ENCODE results near the gene NLRP6. TPM values are rescaled to one million over a fixed set of nuclear protein-coding genes. Genes with fewer than 3 reads are reported as not detected.

NLRP6 gene
- polyA plus RNA-seq, 1 of the 3 experiments (the other 2 are of a cell fraction), result not detected

- no peak overlapping the region for H3K4me3 ChIP-seq (ENCODE audit: low read depth in 2 of 2, low read length in 1 of 2)
- no peaks in the 10 kb centered on the region for H3F3A ChIP-seq (replicated peaks; ENCODE audit: insufficient read depth)
- ChIA-PET POLR2A (no interaction called here), CTCF (interaction anchor here (1.0 kb wide), 1 partner anchor 11 kb away, joined by 4 read pairs; no protein-coding TSS in a partner anchor)
- no peaks in the 10 kb centered on the region for H3K9me2 ChIP-seq
- no peaks in the 10 kb centered on the region for H4K20me1 ChIP-seq (ENCODE audit: insufficient read depth)
- no peak for TF ChIP-seq GATA2 (CRISPR knock-in tag; IDR thresholded peaks at IDR 0.05)
- TF ChIP-seq SIN3A (IDR thresholded peaks at IDR 0.05; ENCODE audit: borderline replicate concordance, low read depth, low read length), result no peak
- DNase-seq, result no peak
- no peaks in the 10 kb centered on the region for H3K9me3 ChIP-seq
- no peaks in the 10 kb centered on the region for H3K36me3 ChIP-seq (replicated peaks in 1 of 2; ENCODE audit: control insufficient read depth in 1 of 2, insufficient read depth in 2 of 2, low read length in 1 of 2)
- no peak overlapping the region for H3K27ac ChIP-seq (ENCODE audit: low read depth in 2 of 2, low read length in 1 of 2)
- H3K4me2 ChIP-seq, result no peak overlapping the region
- no peaks in the 10 kb centered on the region; a peak in 1 of 4 replicates for H3K4me1 ChIP-seq (ENCODE audit: control insufficient read depth in 1 of 2, insufficient read depth in 2 of 2, low read depth in 1 of 2, low read length in 1 of 2)
- H3K27me3 ChIP-seq (ENCODE audit: insufficient read depth), result no peaks in the 10 kb centered on the region
- H2AFZ ChIP-seq (ENCODE audit: low read depth), result no peak overlapping the region
- H3K79me2 ChIP-seq (ENCODE audit: insufficient read depth), result no peaks in the 10 kb centered on the region
- 90% methylated on average over 6 of the region's 16 CpGs for WGBS (ENCODE audit: low lambda C conversion rate)
- no peak overlapping the region for H3K9ac ChIP-seq
These were observed 16.6 kb downstream of the NLRP6 start for GRCh38 chr11:294780-295179.

GRCh38 chr11:295351-296170 lies 17.4 kb downstream of the NLRP6 start:
- POLR2A ChIA-PET, result interaction anchor here (0.7 kb wide), 1 partner anchor 8 kb away, joined by 3 read pairs; no protein-coding TSS in a partner anchor
- no peaks in the 10 kb centered on the region for H3K9me3 ChIP-seq
- TF ChIP-seq, protein P1, sequence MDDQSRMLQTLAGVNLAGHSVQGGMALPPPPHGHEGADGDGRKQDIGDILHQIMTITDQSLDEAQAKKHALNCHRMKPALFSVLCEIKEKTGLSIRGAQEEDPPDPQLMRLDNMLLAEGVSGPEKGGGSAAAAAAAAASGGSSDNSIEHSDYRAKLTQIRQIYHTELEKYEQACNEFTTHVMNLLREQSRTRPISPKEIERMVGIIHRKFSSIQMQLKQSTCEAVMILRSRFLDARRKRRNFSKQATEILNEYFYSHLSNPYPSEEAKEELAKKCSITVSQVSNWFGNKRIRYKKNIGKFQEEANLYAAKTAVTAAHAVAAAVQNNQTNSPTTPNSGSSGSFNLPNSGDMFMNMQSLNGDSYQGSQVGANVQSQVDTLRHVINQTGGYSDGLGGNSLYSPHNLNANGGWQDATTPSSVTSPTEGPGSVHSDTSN (IDR thresholded peaks at IDR 0.05), result no peak
- TF ChIP-seq FOSL2 (IDR thresholded peaks at IDR 0.05; ENCODE audit: borderline replicate concordance, low read depth), result no peak
- no peak for TF ChIP-seq TCF12 (IDR thresholded peaks at IDR 0.05)
- TF ChIP-seq NRF1 (IDR thresholded peaks at IDR 0.05; ENCODE audit: low read depth, low read length), result no peak
- TF ChIP-seq GABPA (IDR thresholded peaks at IDR 0.05; ENCODE audit: low read depth), result no peak
- TF ChIP-seq MEF2A (IDR thresholded peaks at IDR 0.05; ENCODE audit: borderline replicate concordance, low read depth), result no peak
- no peak for TF ChIP-seq RCOR1 (IDR thresholded peaks at IDR 0.05; ENCODE audit: low read length)
- TF ChIP-seq RXRA (IDR thresholded peaks at IDR 0.05; ENCODE audit: borderline replicate concordance, low read depth), result no peak
- TF ChIP-seq EP300 (IDR thresholded peaks at IDR 0.05; ENCODE audit: borderline replicate concordance in 1 of 2, low read depth in 1 of 2, low read length in 1 of 2), result no peak
- TF ChIP-seq GATA2 (CRISPR knock-in tag; IDR thresholded peaks at IDR 0.05), result no peak
- TF ChIP-seq, protein P2, sequence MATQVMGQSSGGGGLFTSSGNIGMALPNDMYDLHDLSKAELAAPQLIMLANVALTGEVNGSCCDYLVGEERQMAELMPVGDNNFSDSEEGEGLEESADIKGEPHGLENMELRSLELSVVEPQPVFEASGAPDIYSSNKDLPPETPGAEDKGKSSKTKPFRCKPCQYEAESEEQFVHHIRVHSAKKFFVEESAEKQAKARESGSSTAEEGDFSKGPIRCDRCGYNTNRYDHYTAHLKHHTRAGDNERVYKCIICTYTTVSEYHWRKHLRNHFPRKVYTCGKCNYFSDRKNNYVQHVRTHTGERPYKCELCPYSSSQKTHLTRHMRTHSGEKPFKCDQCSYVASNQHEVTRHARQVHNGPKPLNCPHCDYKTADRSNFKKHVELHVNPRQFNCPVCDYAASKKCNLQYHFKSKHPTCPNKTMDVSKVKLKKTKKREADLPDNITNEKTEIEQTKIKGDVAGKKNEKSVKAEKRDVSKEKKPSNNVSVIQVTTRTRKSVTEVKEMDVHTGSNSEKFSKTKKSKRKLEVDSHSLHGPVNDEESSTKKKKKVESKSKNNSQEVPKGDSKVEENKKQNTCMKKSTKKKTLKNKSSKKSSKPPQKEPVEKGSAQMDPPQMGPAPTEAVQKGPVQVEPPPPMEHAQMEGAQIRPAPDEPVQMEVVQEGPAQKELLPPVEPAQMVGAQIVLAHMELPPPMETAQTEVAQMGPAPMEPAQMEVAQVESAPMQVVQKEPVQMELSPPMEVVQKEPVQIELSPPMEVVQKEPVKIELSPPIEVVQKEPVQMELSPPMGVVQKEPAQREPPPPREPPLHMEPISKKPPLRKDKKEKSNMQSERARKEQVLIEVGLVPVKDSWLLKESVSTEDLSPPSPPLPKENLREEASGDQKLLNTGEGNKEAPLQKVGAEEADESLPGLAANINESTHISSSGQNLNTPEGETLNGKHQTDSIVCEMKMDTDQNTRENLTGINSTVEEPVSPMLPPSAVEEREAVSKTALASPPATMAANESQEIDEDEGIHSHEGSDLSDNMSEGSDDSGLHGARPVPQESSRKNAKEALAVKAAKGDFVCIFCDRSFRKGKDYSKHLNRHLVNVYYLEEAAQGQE (IDR thresholded peaks at IDR 0.05; ENCODE audit: low read depth, low read length), result no peak
- TF ChIP-seq, protein P3, sequence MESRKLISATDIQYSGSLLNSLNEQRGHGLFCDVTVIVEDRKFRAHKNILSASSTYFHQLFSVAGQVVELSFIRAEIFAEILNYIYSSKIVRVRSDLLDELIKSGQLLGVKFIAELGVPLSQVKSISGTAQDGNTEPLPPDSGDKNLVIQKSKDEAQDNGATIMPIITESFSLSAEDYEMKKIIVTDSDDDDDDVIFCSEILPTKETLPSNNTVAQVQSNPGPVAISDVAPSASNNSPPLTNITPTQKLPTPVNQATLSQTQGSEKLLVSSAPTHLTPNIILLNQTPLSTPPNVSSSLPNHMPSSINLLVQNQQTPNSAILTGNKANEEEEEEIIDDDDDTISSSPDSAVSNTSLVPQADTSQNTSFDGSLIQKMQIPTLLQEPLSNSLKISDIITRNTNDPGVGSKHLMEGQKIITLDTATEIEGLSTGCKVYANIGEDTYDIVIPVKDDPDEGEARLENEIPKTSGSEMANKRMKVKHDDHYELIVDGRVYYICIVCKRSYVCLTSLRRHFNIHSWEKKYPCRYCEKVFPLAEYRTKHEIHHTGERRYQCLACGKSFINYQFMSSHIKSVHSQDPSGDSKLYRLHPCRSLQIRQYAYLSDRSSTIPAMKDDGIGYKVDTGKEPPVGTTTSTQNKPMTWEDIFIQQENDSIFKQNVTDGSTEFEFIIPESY (IDR thresholded peaks at IDR 0.05; ENCODE audit: borderline replicate concordance, low read depth), result no peak
- TF ChIP-seq FOXJ3 (CRISPR knock-in tag; IDR thresholded peaks at IDR 0.05), result no peak
- no peak for TF ChIP-seq MXI1 (IDR thresholded peaks at IDR 0.05; ENCODE audit: low read depth, low read length)
- TF ChIP-seq, protein P4, sequence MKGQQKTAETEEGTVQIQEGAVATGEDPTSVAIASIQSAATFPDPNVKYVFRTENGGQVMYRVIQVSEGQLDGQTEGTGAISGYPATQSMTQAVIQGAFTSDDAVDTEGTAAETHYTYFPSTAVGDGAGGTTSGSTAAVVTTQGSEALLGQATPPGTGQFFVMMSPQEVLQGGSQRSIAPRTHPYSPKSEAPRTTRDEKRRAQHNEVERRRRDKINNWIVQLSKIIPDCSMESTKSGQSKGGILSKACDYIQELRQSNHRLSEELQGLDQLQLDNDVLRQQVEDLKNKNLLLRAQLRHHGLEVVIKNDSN (IDR thresholded peaks at IDR 0.05; ENCODE audit: borderline replicate concordance, low read depth), result no peak
- TF ChIP-seq EZH2phosphoT487 (IDR thresholded peaks at IDR 0.05; ENCODE audit: borderline replicate concordance, low read depth), result no peak
- CTCF ChIA-PET, result interaction anchor here (1.0 kb wide), 1 partner anchor 10 kb away, joined by 4 read pairs; no protein-coding TSS in a partner anchor
- H3K4me1 ChIP-seq (ENCODE audit: control insufficient read depth in 1 of 2, insufficient read depth in 2 of 2, low read depth in 1 of 2, low read length in 1 of 2), result no peaks in the 10 kb centered on the region; a peak in 1 of 4 replicates
- no peaks in the 10 kb centered on the region for H3F3A ChIP-seq (replicated peaks; ENCODE audit: insufficient read depth)
- H3K36me3 ChIP-seq (replicated peaks in 1 of 2; ENCODE audit: control insufficient read depth in 1 of 2, insufficient read depth in 2 of 2, low read length in 1 of 2), result no peaks in the 10 kb centered on the region
- H3K9ac ChIP-seq, result no peak overlapping the region
- H3K9me2 ChIP-seq, result no peaks in the 10 kb centered on the region
- H3K27ac ChIP-seq (ENCODE audit: low read depth in 2 of 2, low read length in 1 of 2), result no peak overlapping the region
- no peak overlapping the region for H2AFZ ChIP-seq (ENCODE audit: low read depth)
- no peaks in the 10 kb centered on the region for H4K20me1 ChIP-seq (ENCODE audit: insufficient read depth)
- H3K27me3 ChIP-seq (ENCODE audit: insufficient read depth), result no peaks in the 10 kb centered on the region
- H3K4me2 ChIP-seq, result no peak overlapping the region
- WGBS (ENCODE audit: low lambda C conversion rate), result 78% methylated on average over 20 of the region's 26 CpGs
- H3K79me2 ChIP-seq (ENCODE audit: insufficient read depth), result no peaks in the 10 kb centered on the region
- no peak for DNase-seq
- H3K4me3 ChIP-seq (ENCODE audit: low read depth in 2 of 2, low read length in 1 of 2), result no peak overlapping the region

Measured in SK-N-SH (cell line).